HepG2 (cell line): ENCODE data around the gene MYL6. TPM values are rescaled to one million over a fixed set of nuclear protein-coding genes. Genes with fewer than 3 reads are reported as not detected.

ENCODE experiments used
- AKAP8 ChIP-seq: sonication (generic); formaldehyde crosslinking; IDR thresholded peaks from 2 replicates; pipeline ENCODE4 v1.5.1; 2020; ENCODE audit warnings: mild to moderate bottlenecking, missing genetic modification reagents
- CHCHD3 ChIP-seq: sonication (generic); formaldehyde crosslinking; IDR thresholded peaks from 2 replicates; pipeline ENCODE4 v1.8.0; 2022; ENCODE audit warnings: mild to moderate bottlenecking, missing genetic modification reagents, moderate library complexity
- FOXA1 ChIP-seq, 2 experiments: fragments of 450-650 bp in 1 of 2; sonication (generic) in 1 of 2; formaldehyde crosslinking in 1 of 2; IDR thresholded peaks; 2 replicates each; pipeline versions ENCODE4 v1.4.0 to v1.6.1; 2016 to 2020; ENCODE audit warnings: missing genetic modification reagents in 1 of 2
- FOXO1 ChIP-seq: sonication (generic); formaldehyde crosslinking; IDR thresholded peaks from 2 replicates; pipeline ENCODE4 v1.4.0; 2020; ENCODE audit warnings: missing genetic modification reagents
- HNF4G ChIP-seq, 2 experiments: sonication (generic) in 1 of 2; formaldehyde crosslinking in 1 of 2; IDR thresholded peaks; 2 replicates each; pipeline versions ENCODE4 v1.4.0 to v1.6.1; 2011 to 2020; ENCODE audit warnings: borderline replicate concordance in 2 of 2, low read depth in 2 of 2, mild to moderate bottlenecking in 2 of 2, low read length in 1 of 2, missing genetic modification reagents in 1 of 2, moderate library complexity in 1 of 2
- HNRNPL ChIP-seq: fragments of 200-400 bp; formaldehyde crosslinking; IDR thresholded peaks from 2 replicates; pipeline ENCODE4 v1.6.1; 2017; ENCODE audit warnings: mild to moderate bottlenecking, low read depth, low read length
- KDM5B ChIP-seq: sonication (generic); formaldehyde crosslinking; IDR thresholded peaks from 2 replicates; pipeline ENCODE4 v1.4.0; 2020; ENCODE audit warnings: missing genetic modification reagents, mild to moderate bottlenecking, borderline replicate concordance
- KLF11 ChIP-seq: IDR thresholded peaks from 2 replicates; pipeline ENCODE4 v1.6.1; 2016; ENCODE audit warnings: missing compliant biosample characterization
- MED13 ChIP-seq: sonication (generic); formaldehyde crosslinking; IDR thresholded peaks from 2 replicates; pipeline ENCODE4 v1.5.0; 2020; ENCODE audit warnings: missing genetic modification reagents
- NFKB2 ChIP-seq: sonication (generic); formaldehyde crosslinking; IDR thresholded peaks from 2 replicates; pipeline ENCODE4 v1.4.0; 2020; ENCODE audit warnings: missing genetic modification reagents, borderline replicate concordance
- NFYC ChIP-seq: IDR thresholded peaks from 2 replicates; pipeline ENCODE4 v1.6.1; 2016; ENCODE audit warnings: missing genetic modification reagents, missing compliant biosample characterization
- NR2F1 ChIP-seq, 2 experiments: fragments of 450-650 bp in 1 of 2; formaldehyde crosslinking in 1 of 2; IDR thresholded peaks; 2 replicates each; pipeline versions ENCODE4 v1.5.0 to v1.6.1; 2016 to 2020; ENCODE audit warnings: mild to moderate bottlenecking in 1 of 2, missing compliant biosample characterization in 1 of 2, missing genetic modification reagents in 1 of 2, moderate library complexity in 1 of 2
- RARG ChIP-seq: sonication (generic); formaldehyde crosslinking; IDR thresholded peaks from 2 replicates; pipeline ENCODE4 v1.4.0; 2020; ENCODE audit warnings: low read depth, mild to moderate bottlenecking, missing genetic modification reagents
- ZNF333 ChIP-seq: sonication (generic); formaldehyde crosslinking; IDR thresholded peaks from 2 replicates; pipeline ENCODE4 v1.4.0; 2020; ENCODE audit warnings: mild to moderate bottlenecking, missing genetic modification reagents, borderline replicate concordance
- ZNF383 ChIP-seq: sonication (generic); formaldehyde crosslinking; IDR thresholded peaks from 2 replicates; pipeline ENCODE4 v1.4.0; 2020; ENCODE audit warnings: missing genetic modification reagents, mild to moderate bottlenecking, borderline replicate concordance
- ZNF776 ChIP-seq: sonication (generic); formaldehyde crosslinking; IDR thresholded peaks from 2 replicates; pipeline ENCODE4 v1.4.0; 2020; ENCODE audit warnings: mild to moderate bottlenecking, missing genetic modification reagents
- polyA plus RNA-seq, 8 experiments: library from polyadenylated mRNA; depleted of rRNA in 3 of 8; stranded (reverse) in 7 of 8; unstranded in 1 of 8; fragments of >200 nt; fragmentation: Illumina TruSeq in 4 of 8; extraction: Trizol in 4 of 8; gene quantifications; 2 replicates each; pipeline versions ENCODE4 v1.2.1 to v1.2.3, GENCODE V29; 2011 to 2016; ENCODE audit warnings: low read depth in 4 of 8, missing spikeins in 1 of 8, mixed read lengths in 1 of 8; ENCODE audit not compliant: insufficient read depth in 1 of 8
- total RNA-seq, 5 experiments: library from RNA; depleted of rRNA; stranded (reverse); fragments of >200 nt; fragmentation: Illumina TruSeq; extraction: Trizol; gene quantifications; 2 replicates each; pipeline ENCODE4 v1.2.3, GENCODE V29; 2016; ENCODE audit warnings: low read depth in 1 of 5
- TF ChIP-seq, protein P1 (sequence below): sonication (generic); formaldehyde crosslinking; IDR thresholded peaks from 2 replicates; pipeline ENCODE4 v1.4.0; 2020; ENCODE audit warnings: low read depth, mild to moderate bottlenecking, missing genetic modification reagents
- TF ChIP-seq, protein P2 (sequence below): sonication (generic); formaldehyde crosslinking; conservative IDR thresholded peaks from 2 replicates; pipeline ENCODE4 v1.4.0; 2020; ENCODE audit warnings: mild to moderate bottlenecking, missing genetic modification reagents, moderate library complexity
- TF ChIP-seq, protein P3 (sequence below): sonication (generic); formaldehyde crosslinking; IDR thresholded peaks from 2 replicates; pipeline ENCODE4 v1.4.0; 2020; ENCODE audit warnings: missing genetic modification reagents
- TF ChIP-seq, protein P4 (sequence below): sonication (generic); formaldehyde crosslinking; conservative IDR thresholded peaks from 2 replicates; pipeline ENCODE4 v1.8.0; 2022; ENCODE audit warnings: low read depth, missing genetic modification reagents

MYL6 gene
- total and polyA plus RNA-seq, 2 of the 13 experiments (the other 11 are each of a cell fraction or from before 2014, with no cell fraction given) = 1,127 to 1,192 TPM

DNA sequence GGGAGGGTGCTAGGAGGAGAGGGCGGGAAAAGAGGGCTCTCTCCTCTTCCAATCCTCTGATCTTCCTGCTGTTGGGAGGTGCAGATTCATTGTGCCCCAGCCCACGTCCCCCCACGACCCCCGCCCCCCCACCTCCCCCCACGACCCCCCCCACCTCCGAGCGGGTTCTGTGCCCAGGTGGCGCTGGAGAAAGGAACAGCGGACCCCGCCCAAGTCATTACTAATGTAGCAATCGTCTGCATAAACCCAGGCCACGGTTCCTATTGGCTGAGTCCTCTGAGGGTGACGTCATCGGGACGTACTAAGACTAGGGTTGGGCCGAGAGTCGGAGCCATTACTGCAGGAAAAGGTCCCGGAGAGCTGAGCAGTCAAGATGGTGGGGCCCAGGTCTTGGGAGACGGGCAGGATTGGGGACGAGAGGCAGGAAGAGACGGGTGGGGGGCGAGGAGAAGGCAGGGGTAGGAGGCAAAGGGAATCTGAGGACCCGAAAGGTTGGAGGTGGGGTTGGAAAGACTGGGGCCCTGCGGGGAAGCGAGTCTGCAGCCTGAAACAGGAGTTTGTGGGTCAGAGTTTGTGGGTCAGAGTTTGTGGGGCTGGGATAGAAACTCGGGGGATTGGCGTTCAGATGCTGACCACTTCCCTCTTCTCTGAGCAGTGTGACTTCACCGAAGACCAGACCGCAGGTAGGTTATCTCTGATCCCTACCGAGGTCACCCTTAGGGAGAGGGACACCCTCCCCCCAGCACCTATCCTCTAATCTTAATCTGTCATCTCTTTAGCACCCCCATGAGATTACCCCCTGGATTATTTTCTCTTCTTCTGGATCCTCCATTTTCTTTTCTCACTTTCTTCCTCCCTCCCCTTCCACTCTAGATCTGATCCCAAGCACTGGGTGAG is at the start of gene MYL6 (continued):
- TF ChIP-seq, protein P1, sequence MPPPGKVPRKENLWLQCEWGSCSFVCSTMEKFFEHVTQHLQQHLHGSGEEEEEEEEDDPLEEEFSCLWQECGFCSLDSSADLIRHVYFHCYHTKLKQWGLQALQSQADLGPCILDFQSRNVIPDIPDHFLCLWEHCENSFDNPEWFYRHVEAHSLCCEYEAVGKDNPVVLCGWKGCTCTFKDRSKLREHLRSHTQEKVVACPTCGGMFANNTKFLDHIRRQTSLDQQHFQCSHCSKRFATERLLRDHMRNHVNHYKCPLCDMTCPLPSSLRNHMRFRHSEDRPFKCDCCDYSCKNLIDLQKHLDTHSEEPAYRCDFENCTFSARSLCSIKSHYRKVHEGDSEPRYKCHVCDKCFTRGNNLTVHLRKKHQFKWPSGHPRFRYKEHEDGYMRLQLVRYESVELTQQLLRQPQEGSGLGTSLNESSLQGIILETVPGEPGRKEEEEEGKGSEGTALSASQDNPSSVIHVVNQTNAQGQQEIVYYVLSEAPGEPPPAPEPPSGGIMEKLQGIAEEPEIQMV (CRISPR knock-in tag) = peak; percentile 58; the same call in 1 of the 2 replicates
- peak; percentile 74 for TF ChIP-seq NFYC (CRISPR knock-in tag)
- TF ChIP-seq ZNF383 (CRISPR knock-in tag) = no peak
- no peak for TF ChIP-seq ZNF333 (CRISPR knock-in tag)
- no peak; the same call in 1 of the 2 replicates for TF ChIP-seq FOXO1 (CRISPR knock-in tag)
- TF ChIP-seq, protein P2, sequence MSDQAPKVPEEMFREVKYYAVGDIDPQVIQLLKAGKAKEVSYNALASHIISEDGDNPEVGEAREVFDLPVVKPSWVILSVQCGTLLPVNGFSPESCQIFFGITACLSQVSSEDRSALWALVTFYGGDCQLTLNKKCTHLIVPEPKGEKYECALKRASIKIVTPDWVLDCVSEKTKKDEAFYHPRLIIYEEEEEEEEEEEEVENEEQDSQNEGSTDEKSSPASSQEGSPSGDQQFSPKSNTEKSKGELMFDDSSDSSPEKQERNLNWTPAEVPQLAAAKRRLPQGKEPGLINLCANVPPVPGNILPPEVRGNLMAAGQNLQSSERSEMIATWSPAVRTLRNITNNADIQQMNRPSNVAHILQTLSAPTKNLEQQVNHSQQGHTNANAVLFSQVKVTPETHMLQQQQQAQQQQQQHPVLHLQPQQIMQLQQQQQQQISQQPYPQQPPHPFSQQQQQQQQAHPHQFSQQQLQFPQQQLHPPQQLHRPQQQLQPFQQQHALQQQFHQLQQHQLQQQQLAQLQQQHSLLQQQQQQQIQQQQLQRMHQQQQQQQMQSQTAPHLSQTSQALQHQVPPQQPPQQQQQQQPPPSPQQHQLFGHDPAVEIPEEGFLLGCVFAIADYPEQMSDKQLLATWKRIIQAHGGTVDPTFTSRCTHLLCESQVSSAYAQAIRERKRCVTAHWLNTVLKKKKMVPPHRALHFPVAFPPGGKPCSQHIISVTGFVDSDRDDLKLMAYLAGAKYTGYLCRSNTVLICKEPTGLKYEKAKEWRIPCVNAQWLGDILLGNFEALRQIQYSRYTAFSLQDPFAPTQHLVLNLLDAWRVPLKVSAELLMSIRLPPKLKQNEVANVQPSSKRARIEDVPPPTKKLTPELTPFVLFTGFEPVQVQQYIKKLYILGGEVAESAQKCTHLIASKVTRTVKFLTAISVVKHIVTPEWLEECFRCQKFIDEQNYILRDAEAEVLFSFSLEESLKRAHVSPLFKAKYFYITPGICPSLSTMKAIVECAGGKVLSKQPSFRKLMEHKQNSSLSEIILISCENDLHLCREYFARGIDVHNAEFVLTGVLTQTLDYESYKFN = no peak
- no peak for TF ChIP-seq NFKB2 (CRISPR knock-in tag)
- peak; percentile 27; the same call in 1 of the 2 replicates for TF ChIP-seq KLF11 (CRISPR knock-in tag)
- TF ChIP-seq AKAP8 = no peak
- TF ChIP-seq ZNF776 (CRISPR knock-in tag) = 0 out of 2 replicates have a peak, but pooled peaks have one; percentile 70
- TF ChIP-seq FOXA1 (IDR thresholded peaks at IDR 0.05) = no peak
- TF ChIP-seq FOXA1 (CRISPR knock-in tag; IDR thresholded peaks at IDR 0.05) = no peak
- no peak; the same call in none of the 2 replicates for TF ChIP-seq KDM5B (CRISPR knock-in tag)
- no peak for TF ChIP-seq HNF4G (IDR thresholded peaks at IDR 0.05; ENCODE audit: borderline replicate concordance, low read depth, low read length)
- no peak for TF ChIP-seq HNF4G (CRISPR knock-in tag; IDR thresholded peaks at IDR 0.05; ENCODE audit: borderline replicate concordance, low read depth)
- TF ChIP-seq NR2F1 (CRISPR knock-in tag; IDR thresholded peaks at IDR 0.05) = no peak
- TF ChIP-seq HNRNPL = no peak
- no peak for TF ChIP-seq RARG (CRISPR knock-in tag)
- TF ChIP-seq, protein P3, sequence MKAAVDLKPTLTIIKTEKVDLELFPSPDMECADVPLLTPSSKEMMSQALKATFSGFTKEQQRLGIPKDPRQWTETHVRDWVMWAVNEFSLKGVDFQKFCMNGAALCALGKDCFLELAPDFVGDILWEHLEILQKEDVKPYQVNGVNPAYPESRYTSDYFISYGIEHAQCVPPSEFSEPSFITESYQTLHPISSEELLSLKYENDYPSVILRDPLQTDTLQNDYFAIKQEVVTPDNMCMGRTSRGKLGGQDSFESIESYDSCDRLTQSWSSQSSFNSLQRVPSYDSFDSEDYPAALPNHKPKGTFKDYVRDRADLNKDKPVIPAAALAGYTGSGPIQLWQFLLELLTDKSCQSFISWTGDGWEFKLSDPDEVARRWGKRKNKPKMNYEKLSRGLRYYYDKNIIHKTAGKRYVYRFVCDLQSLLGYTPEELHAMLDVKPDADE = no peak
- TF ChIP-seq MED13 (CRISPR knock-in tag) = no peak
- no peak for TF ChIP-seq CHCHD3 (CRISPR knock-in tag)
- TF ChIP-seq, protein P4, sequence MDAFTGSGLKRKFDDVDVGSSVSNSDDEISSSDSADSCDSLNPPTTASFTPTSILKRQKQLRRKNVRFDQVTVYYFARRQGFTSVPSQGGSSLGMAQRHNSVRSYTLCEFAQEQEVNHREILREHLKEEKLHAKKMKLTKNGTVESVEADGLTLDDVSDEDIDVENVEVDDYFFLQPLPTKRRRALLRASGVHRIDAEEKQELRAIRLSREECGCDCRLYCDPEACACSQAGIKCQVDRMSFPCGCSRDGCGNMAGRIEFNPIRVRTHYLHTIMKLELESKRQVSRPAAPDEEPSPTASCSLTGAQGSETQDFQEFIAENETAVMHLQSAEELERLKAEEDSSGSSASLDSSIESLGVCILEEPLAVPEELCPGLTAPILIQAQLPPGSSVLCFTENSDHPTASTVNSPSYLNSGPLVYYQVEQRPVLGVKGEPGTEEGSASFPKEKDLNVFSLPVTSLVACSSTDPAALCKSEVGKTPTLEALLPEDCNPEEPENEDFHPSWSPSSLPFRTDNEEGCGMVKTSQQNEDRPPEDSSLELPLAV (CRISPR knock-in tag) = no peak
